ENCODE measurements around the gene OSBPL8. TPM values are rescaled to one million over a fixed set of nuclear protein-coding genes. Genes with fewer than 3 reads are reported as not detected.

OSBPL8 gene
- total and polyA plus RNA-seq, 10 of the 15 experiments (the other 5 are each of a cell fraction or from before 2014, with no cell fraction given), result 10.4 to 58.0 (median 32.0) TPM

DNA sequence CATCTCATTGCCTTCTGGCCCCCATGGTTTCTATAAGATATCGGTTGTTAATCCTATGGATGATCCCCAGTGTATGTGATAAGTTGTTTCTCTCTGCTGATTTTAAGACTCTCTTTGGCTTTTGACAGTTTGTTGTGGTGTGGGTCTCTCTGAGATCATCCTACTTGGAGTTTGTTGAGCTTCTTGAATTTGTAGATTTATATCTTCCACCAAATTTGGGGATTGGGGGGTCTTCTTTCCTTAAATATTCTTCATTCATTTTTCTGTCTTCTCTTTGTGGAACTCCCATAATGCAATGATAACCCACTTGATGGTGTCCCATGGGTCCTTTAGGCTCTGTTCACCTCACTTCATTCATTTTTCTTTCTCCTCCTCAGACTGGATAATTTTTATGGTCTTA is 191.3 kb downstream of the OSBPL8 start:
- ChIA-PET CTCF (interaction anchor here (1.1 kb wide), 1 partner anchor 88 kb away, joined by 4 read pairs; no protein-coding TSS in a partner anchor), RAD21 (ENCODE audit: unreplicated experiment) (interaction anchor here (1.3 kb wide), 1 partner anchor 88 kb away, joined by 3 read pairs; no protein-coding TSS in a partner anchor), SMC1A (ENCODE audit: uncharacterized antibody, unreplicated experiment) (interaction anchor here (1.3 to 1.4 kb wide), 2 partner anchors 9 to 11 kb away, joined by 3 read pairs; no protein-coding TSS in a partner anchor), POLR2A (no interaction called here)
- no peak overlapping the region for H3K27ac ChIP-seq (ENCODE audit: control insufficient read depth, insufficient read depth)
- H4K20me1 ChIP-seq (ENCODE audit: control insufficient read depth, insufficient read depth), result no peaks in the 10 kb centered on the region
- 100% methylated on average over 1 of the region's 1 CpG for WGBS (ENCODE audit: insufficient coverage, insufficient replicate concordance, low lambda C conversion rate, missing lambda C conversion rate)
- DNase-seq (ENCODE audit: low read depth, low spot score) (no peak), FAIRE-seq (no peak), ATAC-seq (no peak)
- no peak for TF ChIP-seq SMC3 (IDR thresholded peaks at IDR 0.05; ENCODE audit: borderline replicate concordance, low read length)
- TF ChIP-seq RAD51 (IDR thresholded peaks at IDR 0.05), result no peak
- no peak for TF ChIP-seq ETV6 (conservative IDR thresholded peaks at IDR 0.05 in 1 of 2, IDR thresholded peaks at IDR 0.05 in 1 of 2; ENCODE audit: borderline replicate concordance in 1 of 2, low read depth in 1 of 2)
- in situ Hi-C loops (cut with MboI), result no loop called here
- no peaks in the 10 kb centered on the region for H3K4me1 ChIP-seq (ENCODE audit: control insufficient read depth, insufficient read depth, low read length)
- H3K27me3 ChIP-seq (replicated peaks in 1 of 2; ENCODE audit: control insufficient read depth in 2 of 2, insufficient read depth in 2 of 2, low read length in 1 of 2), result no peaks in the 10 kb centered on the region
- no peak overlapping the region for H3K4me2 ChIP-seq (ENCODE audit: control insufficient read depth, insufficient read depth)
- no peak overlapping the region for H3K4me3 ChIP-seq
- H3K79me2 ChIP-seq (ENCODE audit: control insufficient read depth, insufficient read depth, low read length), result no peaks in the 10 kb centered on the region
- no peak overlapping the region for H3K9ac ChIP-seq (ENCODE audit: control insufficient read depth, insufficient read depth, low read length)
- intact Hi-C loops (cut with micrococcal nuclease; ENCODE audit: unreplicated experiment), result loop anchor here (5.0 kb wide), 1 partner anchor 34 kb away; no protein-coding TSS in a partner anchor
- no TSS peak for BruUV-seq (replicated peaks)
- H3K9me3 ChIP-seq (replicated peaks; ENCODE audit: control insufficient read depth, insufficient read depth, low read length), result no peaks in the 10 kb centered on the region
- H3K36me3 ChIP-seq (ENCODE audit: control insufficient read depth in 2 of 2, insufficient read depth in 2 of 2, low read length in 1 of 2), result peaks cover 0 to 3% of the 10 kb centered on the region in 2 experiments; a peak in 2 of 4 replicates
- H2AFZ ChIP-seq (ENCODE audit: control insufficient read depth, low read depth, low read length), result no peak overlapping the region

DNA sequence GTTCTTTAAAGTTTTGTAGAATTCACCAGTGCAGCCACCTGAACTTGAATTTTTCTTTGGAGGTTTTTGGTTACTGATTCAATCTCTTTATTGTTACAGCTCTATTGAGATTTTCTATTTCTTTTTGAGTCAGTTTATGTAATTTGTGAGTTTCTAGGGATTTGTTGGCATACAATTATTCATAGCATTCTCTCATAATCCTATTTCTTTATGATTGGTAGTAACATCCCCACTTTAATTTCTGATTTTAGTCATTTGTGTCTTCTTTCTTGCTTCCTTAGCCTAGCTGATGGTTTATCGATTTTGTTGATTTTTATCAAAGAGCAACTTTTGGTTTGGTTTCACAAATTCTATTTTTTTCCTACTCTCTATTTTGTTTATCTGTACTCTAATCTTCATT is 193.4 kb downstream of the OSBPL8 start:
- POLR2A ChIA-PET, result no interaction called here
- RAD21 ChIA-PET (ENCODE audit: unreplicated experiment), result no interaction called here
- Histone ChIP-seq H3K79me2 (ENCODE audit: control insufficient read depth, insufficient read depth, low read length) (no peaks in the 10 kb centered on the region), H3K9me3 (replicated peaks; ENCODE audit: control insufficient read depth, insufficient read depth, low read length) (no peaks in the 10 kb centered on the region), H3K36me3 (ENCODE audit: control insufficient read depth in 2 of 2, insufficient read depth in 2 of 2, low read length in 1 of 2) (peaks cover 0 to 3% of the 10 kb centered on the region in 2 experiments; a peak in 2 of 4 replicates), H3K4me1 (ENCODE audit: control insufficient read depth, insufficient read depth, low read length) (no peaks in the 10 kb centered on the region), H3K4me3 (no peak overlapping the region), H3K27me3 (replicated peaks in 1 of 2; ENCODE audit: control insufficient read depth in 2 of 2, insufficient read depth in 2 of 2, low read length in 1 of 2) (no peaks in the 10 kb centered on the region), H4K20me1 (ENCODE audit: control insufficient read depth, insufficient read depth) (no peaks in the 10 kb centered on the region), H3K9ac (ENCODE audit: control insufficient read depth, insufficient read depth, low read length) (no peak overlapping the region), H3K27ac (ENCODE audit: control insufficient read depth, insufficient read depth) (no peak overlapping the region), H2AFZ (ENCODE audit: control insufficient read depth, low read depth, low read length) (no peak overlapping the region), H3K4me2 (ENCODE audit: control insufficient read depth, insufficient read depth) (no peak overlapping the region)
- FAIRE-seq, result no peak
- in situ Hi-C loops (cut with MboI), result no loop called here
- intact Hi-C loops (cut with micrococcal nuclease; ENCODE audit: unreplicated experiment), result loop anchor here (5.0 kb wide), 1 partner anchor 36 kb away; no protein-coding TSS in a partner anchor
- WGBS (ENCODE audit: insufficient coverage, insufficient replicate concordance, low lambda C conversion rate, missing lambda C conversion rate), result 31% methylated on average over 1 of the region's 1 CpG
- ATAC-seq, result no peak
- no peak for DNase-seq (ENCODE audit: low read depth, low spot score)
- BruUV-seq (replicated peaks), result no TSS peak
- SMC1A ChIA-PET (ENCODE audit: uncharacterized antibody, unreplicated experiment), result no interaction called here
- CTCF ChIA-PET, result no interaction called here
- TF ChIP-seq, protein P1, sequence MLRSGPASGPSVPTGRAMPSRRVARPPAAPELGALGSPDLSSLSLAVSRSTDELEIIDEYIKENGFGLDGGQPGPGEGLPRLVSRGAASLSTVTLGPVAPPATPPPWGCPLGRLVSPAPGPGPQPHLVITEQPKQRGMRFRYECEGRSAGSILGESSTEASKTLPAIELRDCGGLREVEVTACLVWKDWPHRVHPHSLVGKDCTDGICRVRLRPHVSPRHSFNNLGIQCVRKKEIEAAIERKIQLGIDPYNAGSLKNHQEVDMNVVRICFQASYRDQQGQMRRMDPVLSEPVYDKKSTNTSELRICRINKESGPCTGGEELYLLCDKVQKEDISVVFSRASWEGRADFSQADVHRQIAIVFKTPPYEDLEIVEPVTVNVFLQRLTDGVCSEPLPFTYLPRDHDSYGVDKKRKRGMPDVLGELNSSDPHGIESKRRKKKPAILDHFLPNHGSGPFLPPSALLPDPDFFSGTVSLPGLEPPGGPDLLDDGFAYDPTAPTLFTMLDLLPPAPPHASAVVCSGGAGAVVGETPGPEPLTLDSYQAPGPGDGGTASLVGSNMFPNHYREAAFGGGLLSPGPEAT (IDR thresholded peaks at IDR 0.05; ENCODE audit: low read depth), result no peak
- TF ChIP-seq PAX5 (IDR thresholded peaks at IDR 0.05; ENCODE audit: borderline replicate concordance, low read depth, low read length) (no peak), NBN (IDR thresholded peaks at IDR 0.05) (no peak), TAF1 (IDR thresholded peaks at IDR 0.05; ENCODE audit: borderline replicate concordance, low read depth, low read length) (no peak), BCLAF1 (IDR thresholded peaks at IDR 0.05) (no peak), SIN3A (IDR thresholded peaks at IDR 0.05; ENCODE audit: low read depth, low read length) (no peak), SIX5 (IDR thresholded peaks at IDR 0.05; ENCODE audit: low read depth, low read length, severe bottlenecking) (no peak), TCF3 (IDR thresholded peaks at IDR 0.05; ENCODE audit: borderline replicate concordance, insufficient read depth, low read depth, low read length) (no peak)
- TF ChIP-seq, protein P2, sequence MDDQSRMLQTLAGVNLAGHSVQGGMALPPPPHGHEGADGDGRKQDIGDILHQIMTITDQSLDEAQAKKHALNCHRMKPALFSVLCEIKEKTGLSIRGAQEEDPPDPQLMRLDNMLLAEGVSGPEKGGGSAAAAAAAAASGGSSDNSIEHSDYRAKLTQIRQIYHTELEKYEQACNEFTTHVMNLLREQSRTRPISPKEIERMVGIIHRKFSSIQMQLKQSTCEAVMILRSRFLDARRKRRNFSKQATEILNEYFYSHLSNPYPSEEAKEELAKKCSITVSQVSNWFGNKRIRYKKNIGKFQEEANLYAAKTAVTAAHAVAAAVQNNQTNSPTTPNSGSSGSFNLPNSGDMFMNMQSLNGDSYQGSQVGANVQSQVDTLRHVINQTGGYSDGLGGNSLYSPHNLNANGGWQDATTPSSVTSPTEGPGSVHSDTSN (IDR thresholded peaks at IDR 0.05; ENCODE audit: insufficient replicate concordance, low read depth, low read length), result no peak

Measured in GM12878 (cell line).